ENCODE measurements around the gene BRD7. TPM values are rescaled to one million over a fixed set of nuclear protein-coding genes. Genes with fewer than 3 reads are reported as not detected.

The BRD7 gene
- total and polyA plus RNA-seq, 10 donors = 39.2 to 69.7 (median 53.4) TPM

DNA sequence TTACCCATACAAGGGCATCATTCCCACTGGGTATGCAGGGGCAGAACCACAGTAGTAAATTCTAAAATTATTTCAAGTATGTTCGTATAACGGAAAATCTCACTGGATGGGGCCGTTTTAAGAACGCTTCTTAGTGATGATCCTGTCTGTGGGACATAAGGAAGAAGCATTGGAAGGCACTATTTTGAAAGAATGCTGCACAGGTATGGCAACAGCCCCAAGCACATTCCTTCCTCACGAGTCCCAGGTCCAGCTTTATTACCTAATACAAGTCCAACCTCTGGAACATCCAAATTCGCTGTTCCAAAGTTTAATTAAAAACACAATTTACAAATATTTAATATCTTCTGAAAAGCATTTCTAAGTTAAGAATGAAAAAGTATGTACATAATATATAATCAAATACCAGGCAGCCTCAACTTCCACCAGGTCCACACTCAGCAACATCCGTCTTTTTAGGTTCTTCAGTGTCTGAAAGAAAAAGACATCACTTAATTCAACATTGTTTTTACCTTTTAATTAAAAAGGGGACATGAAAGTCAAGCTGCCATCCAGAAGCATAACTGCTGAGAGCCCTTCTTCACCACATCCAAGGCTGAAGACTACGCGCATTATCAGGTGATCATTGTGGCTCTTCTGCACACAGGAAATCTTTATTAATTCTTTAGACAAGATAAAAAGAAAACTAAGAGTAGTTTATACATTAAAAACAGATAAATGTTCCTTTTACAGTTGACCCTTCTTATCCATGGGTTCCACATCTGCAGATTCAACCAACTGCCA, 49.8 kb downstream of the BRD7 start:
- intact Hi-C loops (cut with DNase I; ENCODE audit: low total_unique reads) = no loop called here
- peaks cover 4 to 100% (median 80%) of the 10 kb centered on the region in 6 donors for H3K36me3 ChIP-seq

DNA sequence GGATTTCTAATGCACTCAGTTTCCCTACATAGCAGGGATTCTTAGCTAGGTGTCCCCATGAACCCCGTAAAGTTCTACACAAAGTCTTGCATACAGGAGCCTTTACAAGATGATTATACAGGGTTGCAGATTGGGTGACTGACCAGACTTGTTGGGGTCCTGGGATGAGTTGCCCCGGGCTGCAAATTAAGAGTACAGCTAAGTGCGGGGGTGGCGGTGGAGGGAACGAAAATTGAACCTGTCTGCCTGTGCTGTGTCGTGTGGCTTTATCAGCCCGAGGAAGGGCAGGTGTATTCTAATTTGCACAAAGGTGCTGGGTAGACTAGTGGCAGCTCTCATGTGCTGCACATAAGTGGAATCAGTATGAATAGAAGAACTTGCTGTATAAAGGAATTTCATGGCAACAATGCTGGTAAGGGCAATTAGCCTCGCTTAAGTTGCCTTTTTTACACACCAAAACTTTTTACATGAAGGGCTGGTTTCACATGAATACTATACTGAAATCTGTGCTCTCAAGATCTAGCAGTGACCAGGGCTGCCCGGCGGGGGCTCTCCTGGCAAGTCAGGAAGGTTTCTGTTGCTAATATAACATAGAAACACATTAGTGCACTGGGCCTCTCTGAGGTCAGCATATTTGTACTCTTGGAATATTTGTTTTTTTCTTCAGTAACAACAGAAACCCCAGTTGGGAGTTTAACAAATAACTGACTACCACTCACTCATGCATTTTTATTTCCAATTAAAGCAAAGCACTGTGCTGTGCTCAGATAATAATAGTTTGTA, 51.7 kb downstream of the BRD7 start:
- intact Hi-C loops (cut with DNase I; ENCODE audit: low total_unique reads) = no loop called here
- peaks cover 0 to 22% (median 10%) of the 10 kb centered on the region in 6 donors for H3K4me1 ChIP-seq
- no peaks in the 10 kb centered on the region for H3K27me3 ChIP-seq (replicated peaks in 1 of 7)
- H3K36me3 ChIP-seq = peaks cover 4 to 100% (median 91%) of the 10 kb centered on the region in 6 donors
- no peak overlapping the region for H3K4me3 ChIP-seq
- H3K9me3 ChIP-seq = no peaks in the 10 kb centered on the region
- H3K27ac ChIP-seq = no peak overlapping the region
- TF ChIP-seq POLR2AphosphoS5 (IDR thresholded peaks at IDR 0.05) = no peak
- TF ChIP-seq POLR2A (IDR thresholded peaks at IDR 0.05) = no peak
- TF ChIP-seq, protein P1, sequence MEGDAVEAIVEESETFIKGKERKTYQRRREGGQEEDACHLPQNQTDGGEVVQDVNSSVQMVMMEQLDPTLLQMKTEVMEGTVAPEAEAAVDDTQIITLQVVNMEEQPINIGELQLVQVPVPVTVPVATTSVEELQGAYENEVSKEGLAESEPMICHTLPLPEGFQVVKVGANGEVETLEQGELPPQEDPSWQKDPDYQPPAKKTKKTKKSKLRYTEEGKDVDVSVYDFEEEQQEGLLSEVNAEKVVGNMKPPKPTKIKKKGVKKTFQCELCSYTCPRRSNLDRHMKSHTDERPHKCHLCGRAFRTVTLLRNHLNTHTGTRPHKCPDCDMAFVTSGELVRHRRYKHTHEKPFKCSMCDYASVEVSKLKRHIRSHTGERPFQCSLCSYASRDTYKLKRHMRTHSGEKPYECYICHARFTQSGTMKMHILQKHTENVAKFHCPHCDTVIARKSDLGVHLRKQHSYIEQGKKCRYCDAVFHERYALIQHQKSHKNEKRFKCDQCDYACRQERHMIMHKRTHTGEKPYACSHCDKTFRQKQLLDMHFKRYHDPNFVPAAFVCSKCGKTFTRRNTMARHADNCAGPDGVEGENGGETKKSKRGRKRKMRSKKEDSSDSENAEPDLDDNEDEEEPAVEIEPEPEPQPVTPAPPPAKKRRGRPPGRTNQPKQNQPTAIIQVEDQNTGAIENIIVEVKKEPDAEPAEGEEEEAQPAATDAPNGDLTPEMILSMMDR (IDR thresholded peaks at IDR 0.05 in 8 of 11, conservative IDR thresholded peaks at IDR 0.05 in 3 of 11) = no peak
- peak; percentile 47 for DNase-seq
- 90 to 94% (median 93%) methylated on average over 10 of the region's 10 CpGs for WGBS, 5 donors

More for the DNA sequence above, 49.8 kb downstream of the BRD7 start:
- no peak for TF ChIP-seq POLR2A (IDR thresholded peaks at IDR 0.05)
- TF ChIP-seq, protein P1 (IDR thresholded peaks at IDR 0.05 in 8 of 11, conservative IDR thresholded peaks at IDR 0.05 in 3 of 11) = no peak
- no peak for TF ChIP-seq POLR2AphosphoS5 (IDR thresholded peaks at IDR 0.05)
- no peaks in the 10 kb centered on the region for H3K27me3 ChIP-seq (replicated peaks in 1 of 7)
- no peak overlapping the region for H3K27ac ChIP-seq
- WGBS, 5 donors = 90 to 94% (median 91%) methylated on average over 9 of the region's 9 CpGs
- H3K4me3 ChIP-seq = no peak overlapping the region
- no peak for DNase-seq
- H3K4me1 ChIP-seq = peaks cover 0 to 20% (median 8%) of the 10 kb centered on the region in 6 donors
- no peaks in the 10 kb centered on the region for H3K9me3 ChIP-seq

DNA sequence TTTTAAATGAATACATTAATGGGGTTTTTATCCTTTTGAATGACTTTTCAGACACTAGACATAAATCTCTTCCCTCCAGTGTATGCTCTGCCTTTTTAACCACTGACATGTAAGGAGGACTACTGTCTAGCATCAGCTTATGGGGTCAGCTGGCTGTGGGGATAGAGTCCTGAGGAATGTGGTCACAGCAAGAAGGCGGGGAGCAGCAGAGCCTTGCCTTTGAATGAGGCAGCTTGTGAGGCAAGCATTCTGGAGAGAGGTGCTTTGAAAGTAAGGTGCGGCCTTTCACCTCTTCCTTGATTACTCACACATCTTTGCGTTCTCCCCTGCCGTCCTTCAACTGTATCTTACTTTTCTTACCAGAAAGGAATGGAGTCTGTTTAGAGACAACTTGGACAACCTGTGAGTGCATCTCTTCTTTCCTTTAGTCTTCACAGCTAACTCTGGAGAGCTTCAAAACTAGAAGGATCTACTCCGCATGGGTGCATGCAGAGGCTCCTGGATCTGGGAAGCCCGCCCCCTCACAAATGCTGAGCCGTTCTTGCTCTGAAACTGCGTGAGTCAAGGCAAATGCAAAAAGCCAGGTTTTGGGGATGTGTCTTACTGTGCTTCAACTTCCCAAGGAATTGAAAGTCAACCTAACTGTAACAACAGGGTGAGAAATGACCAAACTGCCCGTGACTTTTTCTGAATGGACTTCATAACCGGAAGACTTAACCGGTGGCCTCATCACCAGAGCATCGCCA, 52.5 kb downstream of the BRD7 start:
- no peak overlapping the region for H3K4me3 ChIP-seq
- H3K36me3 ChIP-seq = peaks cover 4 to 100% (median 92%) of the 10 kb centered on the region in 6 donors
- intact Hi-C loops (cut with DNase I; ENCODE audit: low total_unique reads) = no loop called here

More for the DNA sequence above, 52.5 kb downstream of the BRD7 start:
- peaks cover 0 to 24% (median 11%) of the 10 kb centered on the region in 6 donors for H3K4me1 ChIP-seq
- DNase-seq = no peak
- H3K27ac ChIP-seq = peak overlapping the region in 1 of 8 donors; percentile 11
- no peak for TF ChIP-seq POLR2AphosphoS5 (IDR thresholded peaks at IDR 0.05)
- TF ChIP-seq, protein P1 (IDR thresholded peaks at IDR 0.05 in 8 of 11, conservative IDR thresholded peaks at IDR 0.05 in 3 of 11) = no peak
- no peaks in the 10 kb centered on the region for H3K27me3 ChIP-seq (replicated peaks in 1 of 7)
- 84 to 94% (median 92%) methylated on average over 12 of the region's 12 CpGs for WGBS, 5 donors
- no peaks in the 10 kb centered on the region for H3K9me3 ChIP-seq
